Prostate gland (tissue), 2 donors: Measurements from ENCODE around the gene ZBTB7C. TPM values are rescaled to one million over a fixed set of nuclear protein-coding genes. Genes with fewer than 3 reads are reported as not detected.

ENCODE experiments used
- DNase-seq: peaks from one replicate; pipeline ENCODE4 v3.0.0-alpha.2; 2019; ENCODE audit warnings: low spot score
- H3K27ac ChIP-seq, 2 donors: fragments of 200-600 bp; sonication (generic); 2 replicates each; pipeline ENCODE4 v1.5.1; 2017 to 2019
- H3K27me3 ChIP-seq: fragments of 200-600 bp; sonication (generic); replicated peaks from 2 replicates; pipeline ENCODE4 v1.5.1; 2019; ENCODE audit not compliant: insufficient read depth
- H3K36me3 ChIP-seq, 2 donors: fragments of 200-600 bp; sonication (generic); 1 replicate in 1 of 2; 2 replicates in 1 of 2; pipeline versions ENCODE4 v1.5.1 to v1.8.1; 2017 to 2019
- H3K4me1 ChIP-seq: fragments of 200-600 bp; sonication (generic); replicated peaks from 2 replicates; pipeline ENCODE4 v1.5.1; 2019
- H3K4me3 ChIP-seq, 2 donors: fragments of 200-600 bp; sonication (generic); 2 replicates each; pipeline ENCODE4 v1.5.1; 2017 to 2019
- H3K9me3 ChIP-seq: fragments of 200-600 bp; sonication (generic); 2 replicates; pipeline ENCODE4 v1.5.1; 2017
- POLR2A ChIP-seq: fragments of 450-650 bp; IDR thresholded peaks from one replicate; pipeline ENCODE4 v1.6.1; 2016; ENCODE audit warnings: antibody characterized with exemption, mild to moderate bottlenecking
- POLR2AphosphoS5 ChIP-seq: sonication (generic); formaldehyde crosslinking; IDR thresholded peaks from one replicate; pipeline ENCODE4 v1.6.1; 2017; ENCODE audit warnings: antibody characterized with exemption
- WGBS: methylation state at CpG from one replicate; pipeline ENCODE4 v1.1.5; 2018; 5-methylcytosine and 5-hydroxymethylcytosine counted together
- intact Hi-C: fragments of 100-400 bp; cut with DNase I; formaldehyde crosslinking; loops from one replicate; pipeline ENCODE4 v1.14.2; 2022
- total RNA-seq, 2 donors: library from RNA; depleted of rRNA; stranded (reverse); fragments of >200 nt; gene quantifications; one replicate each; pipeline ENCODE4 v1.1.0, GENCODE V29; 2016
- TF ChIP-seq, protein P1 (sequence below), 4 experiments: fragments of 200-600 bp in 2 of 4; fragments of 450-650 bp in 2 of 4; sonication (generic) in 2 of 4; IDR thresholded peaks; 1 replicate in 3 of 4; 2 replicates in 1 of 4; pipeline ENCODE4 v1.5.1; 2016 to 2019; ENCODE audit warnings: antibody characterized with exemption in 4 of 4, mild to moderate bottlenecking in 2 of 4, moderate library complexity in 2 of 4

Gene ZBTB7C
- total RNA-seq, 2 donors from 2014 or later: 14.7 to 48.9 TPM

- Histone ChIP-seq H3K9me3 (no peaks in the 10 kb centered on the region), H3K4me1 (no peaks in the 10 kb centered on the region), H3K27me3 (peaks cover 2% of the 10 kb centered on the region), H3K27ac (no peak overlapping the region), H3K36me3 (no peaks in the 10 kb centered on the region), H3K4me3 (no peak overlapping the region)
- no peak for DNase-seq
- no peak for TF ChIP-seq POLR2AphosphoS5
- TF ChIP-seq, protein P1, sequence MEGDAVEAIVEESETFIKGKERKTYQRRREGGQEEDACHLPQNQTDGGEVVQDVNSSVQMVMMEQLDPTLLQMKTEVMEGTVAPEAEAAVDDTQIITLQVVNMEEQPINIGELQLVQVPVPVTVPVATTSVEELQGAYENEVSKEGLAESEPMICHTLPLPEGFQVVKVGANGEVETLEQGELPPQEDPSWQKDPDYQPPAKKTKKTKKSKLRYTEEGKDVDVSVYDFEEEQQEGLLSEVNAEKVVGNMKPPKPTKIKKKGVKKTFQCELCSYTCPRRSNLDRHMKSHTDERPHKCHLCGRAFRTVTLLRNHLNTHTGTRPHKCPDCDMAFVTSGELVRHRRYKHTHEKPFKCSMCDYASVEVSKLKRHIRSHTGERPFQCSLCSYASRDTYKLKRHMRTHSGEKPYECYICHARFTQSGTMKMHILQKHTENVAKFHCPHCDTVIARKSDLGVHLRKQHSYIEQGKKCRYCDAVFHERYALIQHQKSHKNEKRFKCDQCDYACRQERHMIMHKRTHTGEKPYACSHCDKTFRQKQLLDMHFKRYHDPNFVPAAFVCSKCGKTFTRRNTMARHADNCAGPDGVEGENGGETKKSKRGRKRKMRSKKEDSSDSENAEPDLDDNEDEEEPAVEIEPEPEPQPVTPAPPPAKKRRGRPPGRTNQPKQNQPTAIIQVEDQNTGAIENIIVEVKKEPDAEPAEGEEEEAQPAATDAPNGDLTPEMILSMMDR (IDR thresholded peaks at IDR 0.05): no peak
- TF ChIP-seq POLR2A: no peak
- intact Hi-C loops: loop anchor here (10.0 kb wide), 1 partner anchor 308 kb away; no protein-coding TSS in a partner anchor
- WGBS: 88% methylated on average over 14 of the region's 14 CpGs
Observed at GRCh38 chr18:48036641-48037421, 372.4 kb downstream of the ZBTB7C start.

DNA sequence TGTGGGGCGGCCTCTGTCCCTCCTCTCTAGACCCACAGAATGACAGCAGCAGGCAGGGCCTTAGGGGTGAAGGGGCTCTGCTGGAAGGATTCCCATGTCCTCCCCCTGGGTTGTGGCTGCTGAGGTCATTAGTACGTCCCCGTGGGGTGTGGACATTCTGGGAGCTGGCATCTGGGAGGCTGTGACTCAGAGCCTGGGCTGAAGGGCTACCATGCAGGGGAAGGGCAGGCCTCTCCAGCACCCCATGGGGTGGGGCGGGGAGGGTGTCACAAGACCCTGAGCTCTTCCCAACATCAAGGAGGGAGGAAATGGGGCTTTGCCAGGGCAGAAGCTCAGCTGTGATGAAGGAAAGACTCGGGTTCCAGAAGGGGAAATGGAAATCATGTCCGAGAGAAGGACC lies 373.0 kb downstream of the ZBTB7C start:
- DNase-seq: no peak
- Histone ChIP-seq H3K4me1 (no peaks in the 10 kb centered on the region), H3K27ac (no peak overlapping the region), H3K27me3 (peaks cover 2% of the 10 kb centered on the region), H3K36me3 (no peaks in the 10 kb centered on the region), H3K9me3 (no peaks in the 10 kb centered on the region), H3K4me3 (no peak overlapping the region)
- WGBS: 90% methylated on average over 6 of the region's 6 CpGs
- intact Hi-C loops: loop anchor here (10.0 kb wide), 1 partner anchor 309 kb away; no protein-coding TSS in a partner anchor
- TF ChIP-seq, protein P1 (IDR thresholded peaks at IDR 0.05): no peak
- no peak for TF ChIP-seq POLR2A
- no peak for TF ChIP-seq POLR2AphosphoS5

- 85% methylated on average over 3 of the region's 3 CpGs for WGBS
- Histone ChIP-seq H3K27ac (no peak overlapping the region), H3K9me3 (no peaks in the 10 kb centered on the region), H3K4me1 (no peaks in the 10 kb centered on the region), H3K27me3 (peaks cover 2% of the 10 kb centered on the region), H3K4me3 (no peak overlapping the region), H3K36me3 (no peaks in the 10 kb centered on the region)
- no peak for DNase-seq
- TF ChIP-seq, protein P1 (IDR thresholded peaks at IDR 0.05): no peak
- TF ChIP-seq POLR2AphosphoS5: no peak
- no peak for TF ChIP-seq POLR2A
- intact Hi-C loops: loop anchor here (10.0 kb wide), 1 partner anchor 309 kb away; no protein-coding TSS in a partner anchor
Observed at GRCh38 chr18:48035556-48035860, 373.7 kb downstream of the ZBTB7C start.

DNA sequence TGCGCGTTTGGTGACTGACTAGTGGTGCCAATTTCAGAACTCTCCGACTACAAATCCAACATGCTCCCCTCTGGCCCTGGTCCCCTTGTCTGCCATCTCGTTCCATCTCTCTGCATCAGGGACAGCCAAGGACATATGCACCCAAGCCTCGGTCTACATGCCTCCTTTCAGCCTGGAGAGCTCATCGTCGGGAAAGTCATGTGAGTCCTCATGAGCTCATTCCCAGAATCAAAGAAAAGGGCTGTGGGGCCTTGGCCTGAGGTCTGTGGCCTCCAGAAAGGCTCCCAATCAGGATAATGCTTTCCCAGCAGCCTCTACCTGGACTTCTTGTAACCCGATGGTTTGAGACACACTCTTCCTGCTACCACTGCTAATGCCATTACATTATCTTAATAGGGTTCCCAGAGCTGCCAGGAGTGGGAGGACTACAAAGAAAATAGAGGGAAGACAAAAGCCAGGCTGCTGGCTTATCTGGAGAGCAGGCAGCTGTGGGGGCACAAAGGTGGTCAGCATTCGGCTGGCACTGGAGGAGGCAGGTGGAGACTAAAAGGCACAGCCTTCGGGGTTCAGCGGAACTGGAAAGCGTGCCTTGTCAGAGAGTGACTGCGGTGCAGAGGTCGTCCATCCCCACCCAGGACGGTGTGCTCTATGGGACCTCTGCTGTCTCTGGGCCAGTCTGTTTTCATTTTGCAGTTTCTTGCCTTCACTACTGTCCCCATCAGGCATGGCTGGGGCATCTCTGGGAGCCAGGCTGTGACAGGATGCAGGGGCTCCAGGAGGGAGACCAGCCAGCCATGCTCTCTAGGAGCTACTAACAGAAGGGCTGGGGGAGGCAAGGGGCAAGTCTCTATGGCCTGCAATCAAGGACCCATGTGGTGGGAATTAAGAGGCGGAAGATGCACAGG lies 374.3 kb downstream of the ZBTB7C start:
- Histone ChIP-seq H3K9me3 (no peaks in the 10 kb centered on the region), H3K4me1 (no peaks in the 10 kb centered on the region), H3K36me3 (no peaks in the 10 kb centered on the region), H3K27ac (no peak overlapping the region), H3K27me3 (peaks cover 2% of the 10 kb centered on the region), H3K4me3 (no peak overlapping the region)
- no peak for DNase-seq
- TF ChIP-seq POLR2A (no peak), POLR2AphosphoS5 (no peak)
- TF ChIP-seq, protein P1 (IDR thresholded peaks at IDR 0.05): no peak
- intact Hi-C loops: loop anchor here (10.0 kb wide), 1 partner anchor 310 kb away; no protein-coding TSS in a partner anchor
- WGBS: 93% methylated on average over 16 of the region's 16 CpGs
